Panc1 (cell line): ENCODE data around the gene MARK4. TPM values are rescaled to one million over a fixed set of nuclear protein-coding genes. Genes with fewer than 3 reads are reported as not detected.

Source experiments
- ATAC-seq: fragments of 200-7000 bp; cut with Tn5 transposase; 2 replicates; pipeline ENCODE4 v1.9.1; 2020; ENCODE audit warnings: mild to moderate bottlenecking, moderate library complexity
- BruUV-seq: library from RNA; stranded (reverse); fragments of 400-500 nt; replicated peaks from 2 replicates; lab custom pipeline; 2021; lab: Mats Ljungman, UMichigan
- CTCF ChIA-PET: fragments of 300-600 bp; sonication (Branson Sonifier 250); formaldehyde crosslinking; loops from one replicate; lab custom pipeline; 2022; ENCODE audit warnings: antibody characterized with exemption; lab: Charles Lee
- POLR2A ChIA-PET: fragments of 300-600 bp; sonication (Branson Sonifier 250); formaldehyde crosslinking; loops from one replicate; lab custom pipeline; 2022; ENCODE audit warnings: antibody characterized with exemption; lab: Charles Lee
- DNase-seq: peaks from one replicate; pipeline ENCODE4 v3.0.0-alpha.2; 2010; ENCODE audit warnings: low read depth, low spot score
- H3K27ac ChIP-seq: 2 replicates; pipeline ENCODE4 v1.5.1; 2011; ENCODE audit warnings: mild to moderate bottlenecking, low read length, inconsistent platforms
- H3K27me3 ChIP-seq: fragments of 200-500 bp; sonication (Bioruptor generic); 2 replicates; pipeline ENCODE4 v1.6.0; 2014; ENCODE audit warnings: low read length, inconsistent platforms; ENCODE audit not compliant: control insufficient read depth, insufficient read depth
- H3K36me3 ChIP-seq: fragments of 200-500 bp; sonication (Bioruptor generic); 2 replicates; pipeline ENCODE4 v1.5.1; 2014; ENCODE audit warnings: inconsistent platforms, mild to moderate bottlenecking, low read length, moderate library complexity; ENCODE audit not compliant: control insufficient read depth, insufficient read depth
- H3K4me1 ChIP-seq: 2 replicates; pipeline ENCODE4 v1.5.1; 2011; ENCODE audit warnings: inconsistent platforms, mild to moderate bottlenecking, low read length, moderate library complexity; ENCODE audit not compliant: control insufficient read depth, insufficient read depth
- H3K4me3 ChIP-seq, 2 experiments: 2 replicates each; pipeline ENCODE4 v1.5.1; 2011 to 2012; ENCODE audit warnings: low read depth in 2 of 2, low read length in 2 of 2, mild to moderate bottlenecking in 2 of 2, inconsistent platforms in 1 of 2, moderate library complexity in 1 of 2
- H3K9me3 ChIP-seq: fragments of 200-500 bp; sonication (Bioruptor generic); 2 replicates; pipeline ENCODE4 v1.5.1; 2014; ENCODE audit warnings: low read depth, mild to moderate bottlenecking, inconsistent platforms, low read length, moderate library complexity; ENCODE audit not compliant: control insufficient read depth, insufficient read depth
- CTCF ChIP-seq: fragments of 450-650 bp; IDR thresholded peaks from 2 replicates; pipeline ENCODE4 v1.5.1; 2017; ENCODE audit warnings: mild to moderate bottlenecking
- POLR2AphosphoS5 ChIP-seq: IDR thresholded peaks from 2 replicates; pipeline ENCODE4 v1.6.1; 2012; ENCODE audit warnings: mild to moderate bottlenecking, low read depth, low read length, moderate library complexity
- SIN3A ChIP-seq: IDR thresholded peaks from 2 replicates; pipeline ENCODE4 v1.6.1; 2012; ENCODE audit warnings: low read depth, mild to moderate bottlenecking, low read length, moderate library complexity, borderline replicate concordance; ENCODE audit not compliant: insufficient read depth
- TCF7L2 ChIP-seq: IDR thresholded peaks from 2 replicates; pipeline ENCODE4 v1.6.1; 2011; ENCODE audit warnings: mild to moderate bottlenecking, low read depth, low read length, inconsistent platforms
- in situ Hi-C: cut with HindIII; loops from 2 replicates; pipeline ENCODE4 v1.10.0; 2016; ENCODE audit warnings: low sequenced_read_pairs, low pct_unique_long_range_greater_than_20kb
- intact Hi-C: fragments of 100-400 bp; cut with micrococcal nuclease; formaldehyde crosslinking; loops from one replicate; pipeline ENCODE4 v1.10.0; 2022; ENCODE audit not compliant: unreplicated experiment
- total RNA-seq: library from RNA; stranded (reverse); gene quantifications from one replicate; pipeline ENCODE4 v1.2.1, GENCODE V29; 2021; ENCODE audit not compliant: unreplicated experiment
- TF ChIP-seq, protein P1 (sequence below), 2 experiments: IDR thresholded peaks; 2 replicates each; pipeline ENCODE4 v1.6.1; 2011 to 2012; ENCODE audit warnings: low read depth in 2 of 2, control low read depth in 1 of 2, low read length in 1 of 2, mild to moderate bottlenecking in 1 of 2, moderate library complexity in 1 of 2; ENCODE audit not compliant: insufficient read depth in 1 of 2

Gene MARK4
- total RNA-seq, 1 experiment from 2014 or later, result 21.6 TPM

- CTCF ChIA-PET, result no interaction called here
- H3K4me3 ChIP-seq, result no peak overlapping the region
- DNase-seq (no peak), ATAC-seq (no peak)
- peaks cover 2% of the 10 kb centered on the region; the same call in 1 of the 2 replicates for H3K36me3 ChIP-seq
- no peak overlapping the region for H3K27ac ChIP-seq
- H3K9me3 ChIP-seq, result no peaks in the 10 kb centered on the region
- intact Hi-C loops, result no loop called here
- in situ Hi-C loops, result no loop called here
- H3K4me1 ChIP-seq, result no peaks in the 10 kb centered on the region
- no peaks in the 10 kb centered on the region for H3K27me3 ChIP-seq
- BruUV-seq, result no TSS peak
- TF ChIP-seq SIN3A, result no peak
- TF ChIP-seq CTCF, result no peak
- TF ChIP-seq TCF7L2, result no peak
- TF ChIP-seq, protein P1, sequence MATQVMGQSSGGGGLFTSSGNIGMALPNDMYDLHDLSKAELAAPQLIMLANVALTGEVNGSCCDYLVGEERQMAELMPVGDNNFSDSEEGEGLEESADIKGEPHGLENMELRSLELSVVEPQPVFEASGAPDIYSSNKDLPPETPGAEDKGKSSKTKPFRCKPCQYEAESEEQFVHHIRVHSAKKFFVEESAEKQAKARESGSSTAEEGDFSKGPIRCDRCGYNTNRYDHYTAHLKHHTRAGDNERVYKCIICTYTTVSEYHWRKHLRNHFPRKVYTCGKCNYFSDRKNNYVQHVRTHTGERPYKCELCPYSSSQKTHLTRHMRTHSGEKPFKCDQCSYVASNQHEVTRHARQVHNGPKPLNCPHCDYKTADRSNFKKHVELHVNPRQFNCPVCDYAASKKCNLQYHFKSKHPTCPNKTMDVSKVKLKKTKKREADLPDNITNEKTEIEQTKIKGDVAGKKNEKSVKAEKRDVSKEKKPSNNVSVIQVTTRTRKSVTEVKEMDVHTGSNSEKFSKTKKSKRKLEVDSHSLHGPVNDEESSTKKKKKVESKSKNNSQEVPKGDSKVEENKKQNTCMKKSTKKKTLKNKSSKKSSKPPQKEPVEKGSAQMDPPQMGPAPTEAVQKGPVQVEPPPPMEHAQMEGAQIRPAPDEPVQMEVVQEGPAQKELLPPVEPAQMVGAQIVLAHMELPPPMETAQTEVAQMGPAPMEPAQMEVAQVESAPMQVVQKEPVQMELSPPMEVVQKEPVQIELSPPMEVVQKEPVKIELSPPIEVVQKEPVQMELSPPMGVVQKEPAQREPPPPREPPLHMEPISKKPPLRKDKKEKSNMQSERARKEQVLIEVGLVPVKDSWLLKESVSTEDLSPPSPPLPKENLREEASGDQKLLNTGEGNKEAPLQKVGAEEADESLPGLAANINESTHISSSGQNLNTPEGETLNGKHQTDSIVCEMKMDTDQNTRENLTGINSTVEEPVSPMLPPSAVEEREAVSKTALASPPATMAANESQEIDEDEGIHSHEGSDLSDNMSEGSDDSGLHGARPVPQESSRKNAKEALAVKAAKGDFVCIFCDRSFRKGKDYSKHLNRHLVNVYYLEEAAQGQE (IDR thresholded peaks at IDR 0.05; ENCODE audit: insufficient read depth in 1 of 2, low read depth in 2 of 2, low read length in 1 of 2), result no peak
- no peak for TF ChIP-seq POLR2AphosphoS5
- POLR2A ChIA-PET, result no interaction called here
Measured at GRCh38 chr19:45345506-45345860, 94.4 kb downstream of the MARK4 start.

GRCh38 chr19:45346449-45346848 is 95.4 kb downstream of the MARK4 start:
- intact Hi-C loops, result no loop called here

More at GRCh38 chr19:45346449-45346848, 95.4 kb downstream of the MARK4 start:
- no peak for ATAC-seq
- no peaks in the 10 kb centered on the region for H3K27me3 ChIP-seq
- in situ Hi-C loops, result no loop called here
- H3K4me1 ChIP-seq, result no peaks in the 10 kb centered on the region
- no peak for DNase-seq
- no peak overlapping the region for H3K27ac ChIP-seq
- no peak overlapping the region for H3K4me3 ChIP-seq
- CTCF ChIA-PET, result no interaction called here
- POLR2A ChIA-PET, result no interaction called here
- no TSS peak for BruUV-seq
- H3K36me3 ChIP-seq, result no peaks in the 10 kb centered on the region
- H3K9me3 ChIP-seq, result no peaks in the 10 kb centered on the region
- TF ChIP-seq POLR2AphosphoS5, result no peak
- no peak for TF ChIP-seq TCF7L2
- TF ChIP-seq, protein P1 (IDR thresholded peaks at IDR 0.05; ENCODE audit: insufficient read depth in 1 of 2, low read depth in 2 of 2, low read length in 1 of 2), result no peak
- no peak for TF ChIP-seq CTCF
- TF ChIP-seq SIN3A, result no peak
